Activated CD8-positive, alpha-beta T cell treated with anti-CD3 and anti-CD28 coated beads for 36 hours (primary cell): ENCODE measurements around the gene SMG6. TPM values are rescaled to one million over a fixed set of nuclear protein-coding genes. Genes with fewer than 3 reads are reported as not detected.

ENCODE experiments used
- ATAC-seq: fragments of 200-7000 bp; cut with Tn5 transposase; one replicate; pipeline ENCODE4 v1.10.0; 2021; ENCODE audit warnings: mild to moderate bottlenecking, moderate library complexity
- CTCF ChIA-PET: fragments of 350-600 bp; sonication (Branson Sonifier 250); formaldehyde crosslinking; loops from one replicate; lab custom pipeline; 2021; ENCODE audit warnings: antibody characterized with exemption; lab: Charles Lee
- POLR2A ChIA-PET: fragments of 350-600 bp; sonication (Branson Sonifier 250); formaldehyde crosslinking; loops from one replicate; lab custom pipeline; 2021; ENCODE audit warnings: antibody characterized with exemption; lab: Charles Lee
- DNase-seq: peaks from one replicate; pipeline ENCODE4 v3.0.0-alpha.2; 2020
- H3K27ac Mint-ChIP-seq: one replicate; pipeline ENCODE4 v1.8.0; 2021; ENCODE audit warnings: mild to moderate bottlenecking, mixed read lengths
- H3K27me3 Mint-ChIP-seq: one replicate; pipeline ENCODE4 v1.8.0; 2021; ENCODE audit warnings: mixed read lengths
- H3K36me3 Mint-ChIP-seq: one replicate; pipeline ENCODE4 v1.8.0; 2021; ENCODE audit warnings: low read depth, mixed read lengths
- H3K4me1 Mint-ChIP-seq: one replicate; pipeline ENCODE4 v1.8.0; 2021; ENCODE audit warnings: low read depth, mixed read lengths
- H3K4me3 Mint-ChIP-seq: one replicate; pipeline ENCODE4 v1.8.0; 2021; ENCODE audit warnings: mild to moderate bottlenecking, moderate library complexity, mixed read lengths
- H3K9me3 Mint-ChIP-seq: one replicate; pipeline ENCODE4 v1.8.0; 2021; ENCODE audit warnings: mixed read lengths
- intact Hi-C: fragments of 100-400 bp; cut with micrococcal nuclease; formaldehyde crosslinking; loops from one replicate; pipeline ENCODE4 v1.10.0; 2022
- total RNA-seq, 2 experiments: library from RNA; stranded (reverse); gene quantifications; one replicate each; pipeline ENCODE4 v1.2.3, GENCODE V29; 2021
- TF ChIP-seq, protein P1 (sequence below): fragments of 200-600 bp; IDR thresholded peaks from one replicate; pipeline ENCODE4 v1.8.0; 2022; ENCODE audit warnings: antibody characterized with exemption, mild to moderate bottlenecking

The SMG6 gene
- total RNA-seq, 2 experiments from 2014 or later, result 39.6 to 40.4 TPM

GRCh38 chr17:2240541-2240940 is 63.0 kb downstream of the SMG6 start:
- TF ChIP-seq, protein P1, sequence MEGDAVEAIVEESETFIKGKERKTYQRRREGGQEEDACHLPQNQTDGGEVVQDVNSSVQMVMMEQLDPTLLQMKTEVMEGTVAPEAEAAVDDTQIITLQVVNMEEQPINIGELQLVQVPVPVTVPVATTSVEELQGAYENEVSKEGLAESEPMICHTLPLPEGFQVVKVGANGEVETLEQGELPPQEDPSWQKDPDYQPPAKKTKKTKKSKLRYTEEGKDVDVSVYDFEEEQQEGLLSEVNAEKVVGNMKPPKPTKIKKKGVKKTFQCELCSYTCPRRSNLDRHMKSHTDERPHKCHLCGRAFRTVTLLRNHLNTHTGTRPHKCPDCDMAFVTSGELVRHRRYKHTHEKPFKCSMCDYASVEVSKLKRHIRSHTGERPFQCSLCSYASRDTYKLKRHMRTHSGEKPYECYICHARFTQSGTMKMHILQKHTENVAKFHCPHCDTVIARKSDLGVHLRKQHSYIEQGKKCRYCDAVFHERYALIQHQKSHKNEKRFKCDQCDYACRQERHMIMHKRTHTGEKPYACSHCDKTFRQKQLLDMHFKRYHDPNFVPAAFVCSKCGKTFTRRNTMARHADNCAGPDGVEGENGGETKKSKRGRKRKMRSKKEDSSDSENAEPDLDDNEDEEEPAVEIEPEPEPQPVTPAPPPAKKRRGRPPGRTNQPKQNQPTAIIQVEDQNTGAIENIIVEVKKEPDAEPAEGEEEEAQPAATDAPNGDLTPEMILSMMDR, result no peak
- H3K36me3 Mint-ChIP-seq, result peaks cover 57% of the 10 kb centered on the region
- no peak for DNase-seq
- H3K27ac Mint-ChIP-seq, result peak overlapping the region; percentile 81
- H3K4me3 Mint-ChIP-seq, result no peak overlapping the region
- ChIA-PET POLR2A (no interaction called here), CTCF (interaction anchor here (0.7 to 1.9 kb wide), 6 partner anchors 27 to 187 kb away, joined by 3 to 8 read pairs (median 4); no protein-coding TSS in a partner anchor)
- H3K9me3 Mint-ChIP-seq, result no peaks in the 10 kb centered on the region
- peaks cover 38% of the 10 kb centered on the region for H3K4me1 Mint-ChIP-seq
- no peak for ATAC-seq
- no peaks in the 10 kb centered on the region for H3K27me3 Mint-ChIP-seq
- intact Hi-C loops, result loop anchor here (5.0 to 10.0 kb wide), 2 partner anchors 46 to 188 kb away; no protein-coding TSS in a partner anchor

GRCh38 chr17:2239882-2240430 is 63.6 kb downstream of the SMG6 start:
- no peaks in the 10 kb centered on the region for H3K9me3 Mint-ChIP-seq
- peak; percentile 66 for DNase-seq
- H3K36me3 Mint-ChIP-seq, result peaks cover 60% of the 10 kb centered on the region
- H3K27me3 Mint-ChIP-seq, result no peaks in the 10 kb centered on the region
- ChIA-PET CTCF (interaction anchor here (0.7 to 1.9 kb wide), 8 partner anchors 13 to 186 kb away, joined by 3 to 8 read pairs (median 4); partner anchors contain the start of gene HIC1), POLR2A (interaction anchor here (0.9 kb wide), 1 partner anchor 28 kb away, joined by 3 read pairs; no protein-coding TSS in a partner anchor)
- H3K4me3 Mint-ChIP-seq, result no peak overlapping the region
- peaks cover 35% of the 10 kb centered on the region for H3K4me1 Mint-ChIP-seq
- intact Hi-C loops, result loop anchor here (5.0 to 10.0 kb wide), 2 partner anchors 45 to 188 kb away; no protein-coding TSS in a partner anchor
- TF ChIP-seq, protein P1, result no peak
- peak overlapping the region; percentile 81 for H3K27ac Mint-ChIP-seq
- ATAC-seq, result peak; percentile 83

- no peaks in the 10 kb centered on the region for H3K27me3 Mint-ChIP-seq
- intact Hi-C loops, result no loop called here
- H3K4me1 Mint-ChIP-seq, result peaks cover 27% of the 10 kb centered on the region
- CTCF ChIA-PET, result interaction anchor here (0.7 to 1.4 kb wide), 3 partner anchors 14 to 184 kb away, joined by 3 to 4 read pairs (median 4); partner anchors contain the start of gene HIC1
- TF ChIP-seq, protein P1, result no peak
- H3K4me3 Mint-ChIP-seq, result no peak overlapping the region
- DNase-seq, result no peak
- no peaks in the 10 kb centered on the region for H3K9me3 Mint-ChIP-seq
- H3K36me3 Mint-ChIP-seq, result peaks cover 53% of the 10 kb centered on the region
- ATAC-seq, result no peak
- no peak overlapping the region for H3K27ac Mint-ChIP-seq
- POLR2A ChIA-PET, result interaction anchor here (0.5 to 0.9 kb wide), 2 partner anchors 11 to 28 kb away, joined by 3 read pairs; no protein-coding TSS in a partner anchor
Measured at GRCh38 chr17:2239170-2239551, 64.4 kb downstream of the SMG6 start.

- no peaks in the 10 kb centered on the region for H3K27me3 Mint-ChIP-seq
- CTCF ChIA-PET, result interaction anchor here (0.9 to 1.5 kb wide), 2 partner anchors 44 to 184 kb away, joined by 5 read pairs; no protein-coding TSS in a partner anchor
- H3K4me3 Mint-ChIP-seq, result no peak overlapping the region
- TF ChIP-seq, protein P1, result no peak
- intact Hi-C loops, result no loop called here
- H3K27ac Mint-ChIP-seq, result no peak overlapping the region
- POLR2A ChIA-PET, result interaction anchor here (0.5 kb wide), 1 partner anchor 11 kb away, joined by 3 read pairs; no protein-coding TSS in a partner anchor
- DNase-seq (no peak), ATAC-seq (no peak)
- peaks cover 27% of the 10 kb centered on the region for H3K4me1 Mint-ChIP-seq
- peaks cover 48% of the 10 kb centered on the region for H3K36me3 Mint-ChIP-seq
- no peaks in the 10 kb centered on the region for H3K9me3 Mint-ChIP-seq
Measured at GRCh38 chr17:2238432-2239169, 65.0 kb downstream of the SMG6 start.
